HL-60 (cell line): ENCODE data around the gene SGSH.

Source experiments
- CTCF ChIP-seq: IDR thresholded peaks from one replicate; pipeline ENCODE4 v1.5.1; 2011; ENCODE audit warnings: low read length, control low read depth, inconsistent platforms; ENCODE audit not compliant: insufficient read depth
- GABPA ChIP-seq: IDR thresholded peaks from 2 replicates; pipeline ENCODE4 v1.6.1; 2012; ENCODE audit warnings: low read depth
- POLR2AphosphoS5 ChIP-seq: IDR thresholded peaks from 2 replicates; pipeline ENCODE4 v1.6.1; 2012; ENCODE audit warnings: low read depth
- REST ChIP-seq: IDR thresholded peaks from 2 replicates; pipeline ENCODE4 v1.6.1; 2012; ENCODE audit warnings: low read depth; ENCODE audit not compliant: insufficient replicate concordance

- TF ChIP-seq POLR2AphosphoS5, result no peak
- TF ChIP-seq CTCF, result no peak
- no peak for TF ChIP-seq GABPA
- no peak for TF ChIP-seq REST
Observed at GRCh38 chr17:80218391-80218790, 1.7 kb downstream of the SGSH start.
